ENCODE results near the gene MIEF1.

MIEF1 gene

DNA sequence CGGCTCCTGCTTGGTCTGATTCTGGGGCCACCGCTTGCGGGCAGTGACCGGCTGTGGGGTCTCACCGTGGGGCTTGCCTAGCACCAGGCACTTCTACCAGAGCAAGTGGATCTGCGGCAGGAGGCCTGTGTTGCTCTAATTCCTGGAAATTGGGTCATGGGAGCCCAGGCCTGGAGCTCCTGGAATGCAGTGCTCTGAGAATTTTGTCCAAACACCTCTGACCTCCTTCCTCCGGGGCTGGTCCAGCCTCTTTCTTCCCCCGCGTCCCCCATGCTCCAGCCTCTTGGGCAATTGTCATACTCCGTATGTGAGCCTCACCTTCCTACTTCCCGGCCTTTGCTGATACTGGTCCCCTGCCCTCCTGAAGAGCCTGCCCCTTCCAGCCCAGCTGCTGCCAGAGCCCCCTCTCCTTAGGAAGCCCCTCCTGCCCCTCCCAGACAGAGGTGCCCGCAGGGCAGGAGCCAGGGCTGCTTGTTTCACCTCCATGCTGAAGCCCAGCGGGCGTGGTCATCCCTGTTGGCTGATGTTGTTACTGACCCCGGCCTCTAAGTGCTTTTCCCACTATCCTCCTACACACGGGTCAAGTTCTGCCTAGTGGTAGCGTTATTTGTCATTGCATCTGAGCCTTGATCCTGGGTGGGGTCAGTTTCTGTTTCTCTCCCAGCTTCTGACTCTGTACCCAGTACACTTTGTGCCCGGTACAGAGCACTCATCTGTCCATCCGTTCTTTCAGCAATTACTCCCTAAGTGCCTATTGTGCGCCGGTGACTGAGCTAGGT lies 35.7 kb upstream of the MIEF1 start:
- DNase-seq (ENCODE audit: low read depth), result no peak
- TF ChIP-seq, protein P1, sequence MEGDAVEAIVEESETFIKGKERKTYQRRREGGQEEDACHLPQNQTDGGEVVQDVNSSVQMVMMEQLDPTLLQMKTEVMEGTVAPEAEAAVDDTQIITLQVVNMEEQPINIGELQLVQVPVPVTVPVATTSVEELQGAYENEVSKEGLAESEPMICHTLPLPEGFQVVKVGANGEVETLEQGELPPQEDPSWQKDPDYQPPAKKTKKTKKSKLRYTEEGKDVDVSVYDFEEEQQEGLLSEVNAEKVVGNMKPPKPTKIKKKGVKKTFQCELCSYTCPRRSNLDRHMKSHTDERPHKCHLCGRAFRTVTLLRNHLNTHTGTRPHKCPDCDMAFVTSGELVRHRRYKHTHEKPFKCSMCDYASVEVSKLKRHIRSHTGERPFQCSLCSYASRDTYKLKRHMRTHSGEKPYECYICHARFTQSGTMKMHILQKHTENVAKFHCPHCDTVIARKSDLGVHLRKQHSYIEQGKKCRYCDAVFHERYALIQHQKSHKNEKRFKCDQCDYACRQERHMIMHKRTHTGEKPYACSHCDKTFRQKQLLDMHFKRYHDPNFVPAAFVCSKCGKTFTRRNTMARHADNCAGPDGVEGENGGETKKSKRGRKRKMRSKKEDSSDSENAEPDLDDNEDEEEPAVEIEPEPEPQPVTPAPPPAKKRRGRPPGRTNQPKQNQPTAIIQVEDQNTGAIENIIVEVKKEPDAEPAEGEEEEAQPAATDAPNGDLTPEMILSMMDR (IDR thresholded peaks at IDR 0.05; ENCODE audit: insufficient read depth, low read depth, low read length, missing control alignments), result no peak
- H3K4me3 ChIP-seq (ENCODE audit: low read length), result no peak overlapping the region

DNA sequence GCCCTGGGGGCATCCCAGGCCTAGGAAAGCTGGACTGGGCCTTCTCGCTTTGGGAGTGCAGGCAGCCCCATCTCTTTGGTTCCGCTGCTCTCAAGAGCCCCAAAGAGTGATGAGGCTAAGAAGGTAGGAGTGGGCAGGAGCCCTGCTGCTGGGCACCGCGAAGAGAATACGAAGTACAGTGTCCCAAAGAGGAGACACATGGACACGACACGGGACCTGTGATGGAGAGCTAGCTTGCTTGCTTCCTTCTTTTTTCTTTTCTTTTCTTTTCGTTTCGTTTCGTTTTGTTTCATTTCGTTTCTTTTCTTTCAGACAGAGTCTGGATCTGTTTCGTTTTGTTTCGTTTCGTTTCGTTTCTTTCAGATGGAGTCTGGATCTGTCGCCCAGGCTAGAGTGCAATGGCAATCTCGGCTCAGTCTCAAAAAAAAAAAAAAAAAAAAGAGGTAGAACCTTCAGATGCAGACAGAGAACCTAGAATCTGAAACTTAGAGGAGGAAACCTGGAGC lies 34.6 kb upstream of the MIEF1 start:
- TF ChIP-seq, protein P1 (IDR thresholded peaks at IDR 0.05; ENCODE audit: insufficient read depth, low read depth, low read length, missing control alignments), result no peak
- no peak overlapping the region for H3K4me3 ChIP-seq (ENCODE audit: low read length)
- no peak for DNase-seq (ENCODE audit: low read depth)

DNA sequence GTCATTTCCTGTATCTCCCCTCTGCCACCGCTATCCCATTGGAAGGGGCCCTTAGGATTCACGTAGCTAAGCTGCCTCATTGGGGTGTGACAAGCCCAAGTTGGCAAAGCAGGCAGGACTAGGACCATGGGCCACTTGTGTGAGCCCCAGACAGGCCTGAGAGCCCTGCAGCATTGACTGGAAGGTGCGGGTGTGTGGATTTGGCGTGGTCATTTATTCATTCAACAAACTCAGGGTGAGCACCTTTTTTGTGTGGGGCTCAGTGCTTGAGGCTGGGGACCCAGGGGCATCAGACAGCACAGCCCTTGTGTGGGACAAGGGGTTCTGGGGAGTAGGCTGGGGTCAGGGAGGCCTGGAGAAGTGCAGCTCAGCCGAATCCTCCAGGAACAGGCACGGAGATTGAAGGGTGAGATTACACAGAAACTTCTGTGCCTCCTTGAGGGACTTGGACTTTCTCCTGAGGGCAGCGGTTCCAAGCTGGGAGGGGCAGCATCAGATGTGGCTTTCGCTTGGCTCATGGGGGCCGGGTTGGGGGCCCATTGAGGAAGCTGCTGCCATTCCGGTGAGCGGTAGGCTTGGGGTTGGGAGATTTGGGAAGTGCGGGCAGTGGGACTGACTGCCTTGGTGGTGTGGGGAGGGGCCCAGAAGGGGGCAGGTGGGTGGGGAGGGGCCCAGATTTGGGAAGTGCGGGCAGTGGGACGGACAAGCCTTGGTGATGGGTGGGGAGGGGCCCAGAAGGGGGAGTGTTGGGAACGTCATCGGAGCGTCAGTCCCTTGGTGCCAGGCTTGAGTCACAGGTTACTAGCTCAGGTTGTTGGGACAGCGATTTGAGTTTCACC lies 33.4 kb upstream of the MIEF1 start:
- no peak overlapping the region for H3K4me3 ChIP-seq (ENCODE audit: low read length)
- DNase-seq (ENCODE audit: low read depth), result no peak
- TF ChIP-seq, protein P1 (IDR thresholded peaks at IDR 0.05; ENCODE audit: insufficient read depth, low read depth, low read length, missing control alignments), result no peak

DNA sequence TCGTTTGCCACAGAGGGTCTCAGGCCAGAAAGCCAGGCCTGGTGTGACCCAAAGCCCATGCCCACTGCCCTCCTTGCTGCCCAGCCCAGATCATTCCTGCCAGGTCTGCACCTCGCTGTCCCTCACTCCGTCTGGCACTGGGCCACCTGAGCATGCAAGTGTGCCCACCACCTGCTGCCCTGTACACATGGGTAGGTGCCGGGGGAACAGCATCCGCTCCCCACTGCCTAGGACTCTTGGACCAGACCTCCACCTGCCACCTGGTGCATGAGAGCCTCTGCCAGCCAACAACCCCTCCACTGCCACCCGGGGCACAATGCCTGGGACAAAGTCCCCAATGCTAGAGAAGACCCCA lies 32.8 kb upstream of the MIEF1 start:
- DNase-seq (ENCODE audit: low read depth), result no peak
- H3K4me3 ChIP-seq (ENCODE audit: low read length), result no peak overlapping the region
- TF ChIP-seq, protein P1 (IDR thresholded peaks at IDR 0.05; ENCODE audit: insufficient read depth, low read depth, low read length, missing control alignments), result no peak

DNA sequence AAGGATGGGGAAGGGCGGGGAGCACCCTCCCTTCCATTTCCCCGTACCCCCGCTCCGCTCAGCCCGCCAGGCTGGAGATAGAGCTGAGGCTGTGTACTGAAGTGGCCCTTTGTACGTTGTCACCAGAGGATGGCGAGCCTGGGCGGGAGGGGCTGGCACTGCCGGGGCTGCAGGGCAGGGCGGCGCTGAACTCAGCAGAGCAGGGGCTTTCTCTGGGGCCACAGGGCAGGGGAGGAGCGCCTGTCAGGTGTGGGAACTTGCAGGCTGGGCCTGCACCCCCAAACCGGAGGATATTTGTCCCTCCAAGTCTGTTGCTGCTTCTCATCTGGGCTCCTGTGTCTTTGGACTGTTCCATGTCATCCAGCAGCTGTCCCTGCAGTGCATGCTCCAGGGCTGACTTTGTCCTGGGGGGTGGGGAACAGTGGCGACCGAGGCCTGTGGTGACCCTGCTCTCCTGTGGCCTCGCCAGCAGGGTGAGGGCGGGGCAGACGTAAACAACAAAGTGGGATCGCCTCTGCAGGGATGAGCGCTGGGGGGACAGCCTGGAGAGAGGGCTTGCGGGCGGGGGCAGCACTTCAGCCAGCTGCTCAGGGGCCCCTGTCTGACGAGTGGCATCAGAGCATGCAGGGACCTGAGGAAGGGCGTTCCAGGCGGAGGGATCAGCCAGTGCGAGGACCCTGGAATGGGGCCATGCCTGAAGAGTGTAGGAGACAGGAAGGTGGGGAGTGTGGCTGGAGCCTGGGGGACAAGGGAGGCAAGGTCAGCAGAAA lies 32.2 kb upstream of the MIEF1 start:
- TF ChIP-seq, protein P1 (IDR thresholded peaks at IDR 0.05; ENCODE audit: insufficient read depth, low read depth, low read length, missing control alignments), result no peak
- H3K4me3 ChIP-seq (ENCODE audit: low read length), result no peak overlapping the region
- DNase-seq (ENCODE audit: low read depth), result no peak

DNA sequence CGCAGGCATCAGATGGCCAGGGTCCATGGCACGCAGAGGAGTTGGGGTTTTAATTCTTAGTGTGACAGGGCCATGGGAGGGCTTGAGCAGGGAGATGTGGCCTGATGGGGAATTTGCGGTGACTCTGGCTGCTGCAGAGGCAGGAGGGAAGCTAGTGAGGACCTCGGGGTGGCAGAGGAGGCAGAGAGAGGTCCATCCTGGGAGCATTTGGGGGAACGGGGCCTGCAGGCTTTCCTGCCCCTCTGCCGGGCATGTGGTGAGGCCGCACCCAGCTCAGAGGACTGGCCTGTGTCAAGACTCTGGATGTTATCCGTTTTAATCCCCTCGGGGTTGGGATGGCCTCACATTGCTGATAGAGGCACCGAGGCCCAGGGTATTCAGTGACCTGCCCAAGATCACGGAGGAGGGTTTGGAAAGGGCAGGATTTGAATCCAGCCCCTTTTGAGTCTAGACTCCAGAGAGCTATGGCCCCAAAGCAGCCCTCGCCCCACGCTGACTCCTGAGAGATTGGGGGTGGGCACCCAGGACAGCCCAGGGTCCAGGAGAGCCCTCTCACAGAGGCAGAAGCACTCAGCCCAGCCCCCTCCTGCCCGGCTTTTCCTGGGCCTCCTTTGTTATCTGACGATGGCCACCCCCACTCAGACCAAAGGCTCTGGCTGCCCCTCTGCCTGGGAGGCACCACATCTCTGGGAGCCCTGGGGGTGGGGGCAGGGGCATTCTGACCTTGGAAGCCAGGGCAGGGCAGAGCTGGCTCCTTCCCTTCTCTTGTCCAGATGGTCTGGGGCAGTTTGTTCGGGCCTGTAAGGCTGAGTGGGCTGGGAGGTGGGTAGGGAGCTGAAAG lies 31.4 kb upstream of the MIEF1 start:
- no peak for DNase-seq (ENCODE audit: low read depth)
- TF ChIP-seq, protein P1 (IDR thresholded peaks at IDR 0.05; ENCODE audit: insufficient read depth, low read depth, low read length, missing control alignments), result no peak
- H3K4me3 ChIP-seq (ENCODE audit: low read length), result no peak overlapping the region
